Measurements from ENCODE around the gene ATP2A1.

DNA sequence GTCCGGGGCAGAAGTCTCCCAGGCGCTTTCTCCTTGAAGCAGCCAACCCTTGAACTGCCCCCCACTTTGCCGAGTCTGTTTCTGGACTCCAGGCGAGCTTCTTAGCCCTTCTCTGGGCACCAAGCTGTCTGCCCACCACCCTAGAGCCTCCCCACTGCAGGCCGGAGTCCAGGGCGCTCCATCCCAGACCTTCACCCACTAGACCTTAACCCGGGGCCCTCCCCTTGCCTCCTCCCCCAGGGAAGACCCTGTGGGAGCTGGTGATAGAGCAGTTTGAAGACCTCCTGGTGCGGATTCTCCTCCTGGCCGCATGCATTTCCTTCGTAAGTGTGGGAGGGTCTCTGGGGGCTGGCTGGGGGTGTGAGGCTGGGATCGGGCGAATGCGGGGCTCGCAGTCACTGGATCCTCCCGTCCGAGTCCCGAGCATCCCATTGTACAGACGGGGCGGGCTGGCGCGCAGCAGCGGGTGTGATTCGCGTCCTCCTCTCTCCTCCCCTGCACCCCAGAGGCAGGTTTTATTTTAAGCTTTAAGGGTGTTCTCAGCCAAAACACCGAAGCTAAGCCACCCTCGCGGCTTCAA is 1.1 kb downstream of the ATP2A1 start:
- TF ChIP-seq, protein P1, sequence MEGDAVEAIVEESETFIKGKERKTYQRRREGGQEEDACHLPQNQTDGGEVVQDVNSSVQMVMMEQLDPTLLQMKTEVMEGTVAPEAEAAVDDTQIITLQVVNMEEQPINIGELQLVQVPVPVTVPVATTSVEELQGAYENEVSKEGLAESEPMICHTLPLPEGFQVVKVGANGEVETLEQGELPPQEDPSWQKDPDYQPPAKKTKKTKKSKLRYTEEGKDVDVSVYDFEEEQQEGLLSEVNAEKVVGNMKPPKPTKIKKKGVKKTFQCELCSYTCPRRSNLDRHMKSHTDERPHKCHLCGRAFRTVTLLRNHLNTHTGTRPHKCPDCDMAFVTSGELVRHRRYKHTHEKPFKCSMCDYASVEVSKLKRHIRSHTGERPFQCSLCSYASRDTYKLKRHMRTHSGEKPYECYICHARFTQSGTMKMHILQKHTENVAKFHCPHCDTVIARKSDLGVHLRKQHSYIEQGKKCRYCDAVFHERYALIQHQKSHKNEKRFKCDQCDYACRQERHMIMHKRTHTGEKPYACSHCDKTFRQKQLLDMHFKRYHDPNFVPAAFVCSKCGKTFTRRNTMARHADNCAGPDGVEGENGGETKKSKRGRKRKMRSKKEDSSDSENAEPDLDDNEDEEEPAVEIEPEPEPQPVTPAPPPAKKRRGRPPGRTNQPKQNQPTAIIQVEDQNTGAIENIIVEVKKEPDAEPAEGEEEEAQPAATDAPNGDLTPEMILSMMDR (IDR thresholded peaks at IDR 0.05; ENCODE audit: poor library complexity) = no peak
- TF ChIP-seq EZH2 (IDR thresholded peaks at IDR 0.05; ENCODE audit: borderline replicate concordance) (no peak), EZH2phosphoT487 (IDR thresholded peaks at IDR 0.05; ENCODE audit: low read depth, severe bottlenecking, unreplicated experiment) (no peak)
